Measurements from ENCODE around the gene GARNL3.

The GARNL3 gene

GRCh38 chr9:127323393-127323792 lies 58.8 kb downstream of the GARNL3 start:
- Histone ChIP-seq H3K4me3 (replicated peaks; ENCODE audit: low read depth, low read length) (no peak overlapping the region), H3K27me3 (replicated peaks; ENCODE audit: control insufficient read depth, insufficient read depth, low read length) (no peaks in the 10 kb centered on the region), H3K36me3 (ENCODE audit: control insufficient read depth, insufficient read depth, low read length) (no peaks in the 10 kb centered on the region)
- TF ChIP-seq CTCF (IDR thresholded peaks at IDR 0.05; ENCODE audit: insufficient read depth, low read length, poor library complexity, severe bottlenecking), result no peak
- no peak for DNase-seq (ENCODE audit: extremely low read depth, insufficient read length)

DNA sequence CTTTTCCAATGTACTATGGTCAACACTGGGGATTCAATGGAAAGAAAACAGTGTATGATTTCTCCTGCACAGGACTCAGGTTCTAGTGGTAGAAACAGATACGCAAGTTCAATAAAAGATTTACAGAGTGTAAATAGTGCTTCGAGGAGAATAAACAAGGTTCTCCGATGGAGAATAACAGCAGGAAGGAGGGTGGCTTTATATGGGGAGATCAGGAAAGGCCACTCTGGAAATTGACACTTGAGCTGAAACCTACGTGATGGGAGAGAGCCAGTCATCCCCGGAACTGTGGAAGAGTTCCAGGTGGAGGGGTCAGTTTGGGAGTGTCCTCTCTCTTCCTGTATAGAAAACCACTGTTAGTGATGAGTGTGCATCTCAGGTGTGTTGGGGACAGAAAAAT lies 65.9 kb downstream of the GARNL3 start:
- no peak overlapping the region for H3K4me3 ChIP-seq (replicated peaks; ENCODE audit: low read depth, low read length)
- no peak for TF ChIP-seq CTCF (IDR thresholded peaks at IDR 0.05; ENCODE audit: insufficient read depth, low read length, poor library complexity, severe bottlenecking)
- no peaks in the 10 kb centered on the region for H3K27me3 ChIP-seq (replicated peaks; ENCODE audit: control insufficient read depth, insufficient read depth, low read length)

DNA sequence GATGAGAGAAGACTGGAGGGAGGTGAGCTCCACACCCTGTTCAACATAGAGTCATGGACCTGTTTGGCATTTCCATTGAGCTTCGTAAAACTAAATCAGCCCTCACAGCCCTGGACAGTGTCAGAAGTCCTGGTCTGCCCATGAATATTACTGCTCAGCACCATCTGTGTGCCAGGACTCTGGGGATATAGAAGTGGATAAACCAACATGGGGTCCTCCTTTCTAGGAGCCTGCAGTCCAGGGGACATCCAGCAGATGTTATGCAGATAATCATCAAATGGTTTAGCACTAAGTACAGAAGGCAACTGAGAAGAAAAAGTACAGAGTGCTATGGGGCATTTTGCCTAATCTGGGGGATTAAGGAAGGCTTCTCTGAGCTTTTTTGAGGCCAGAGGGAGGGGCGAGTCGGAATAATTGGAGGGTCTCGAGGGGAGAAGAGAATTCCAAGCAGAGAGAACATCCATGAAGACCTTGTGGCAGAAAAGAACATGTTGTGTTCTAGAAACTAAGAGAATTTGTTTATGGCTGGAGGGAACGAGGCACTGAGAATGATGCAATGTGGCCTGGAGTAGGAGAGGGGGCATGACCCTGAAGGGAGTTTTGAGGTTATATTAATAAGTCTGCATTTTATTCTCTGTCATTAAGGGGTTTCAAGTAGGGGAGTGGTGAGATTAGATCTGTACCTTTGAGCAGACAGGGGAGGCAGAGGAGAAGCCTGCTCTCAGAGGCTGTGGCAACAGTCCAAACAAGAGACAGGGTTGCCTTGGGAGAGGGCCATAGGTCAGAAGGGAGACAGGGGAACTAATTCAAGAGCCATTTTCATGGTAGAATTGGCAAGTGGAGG lies 68.9 kb downstream of the GARNL3 start:
- no peak for DNase-seq (ENCODE audit: extremely low read depth, insufficient read length)
- no peak overlapping the region for H3K4me3 ChIP-seq (replicated peaks; ENCODE audit: low read depth, low read length)

More for the DNA sequence above, 65.9 kb downstream of the GARNL3 start:
- H3K36me3 ChIP-seq (ENCODE audit: control insufficient read depth, insufficient read depth, low read length), result no peaks in the 10 kb centered on the region
- no peak for DNase-seq (ENCODE audit: extremely low read depth, insufficient read length)

GRCh38 chr9:127334725-127335124 lies 70.2 kb downstream of the GARNL3 start:
- no peak for TF ChIP-seq CTCF (IDR thresholded peaks at IDR 0.05; ENCODE audit: insufficient read depth, low read length, poor library complexity, severe bottlenecking)
- H3K36me3 ChIP-seq (ENCODE audit: control insufficient read depth, insufficient read depth, low read length), result peaks cover 2% of the 10 kb centered on the region; the same call in 1 of the 2 replicates
- no peak for DNase-seq (ENCODE audit: extremely low read depth, insufficient read length)
- no peak overlapping the region for H3K4me3 ChIP-seq (replicated peaks; ENCODE audit: low read depth, low read length)
- no peaks in the 10 kb centered on the region for H3K27me3 ChIP-seq (replicated peaks; ENCODE audit: control insufficient read depth, insufficient read depth, low read length)

More for the DNA sequence above, 68.9 kb downstream of the GARNL3 start:
- Histone ChIP-seq H3K27me3 (replicated peaks; ENCODE audit: control insufficient read depth, insufficient read depth, low read length) (no peaks in the 10 kb centered on the region), H3K36me3 (ENCODE audit: control insufficient read depth, insufficient read depth, low read length) (peaks cover 2% of the 10 kb centered on the region; the same call in 1 of the 2 replicates)
- no peak for TF ChIP-seq CTCF (IDR thresholded peaks at IDR 0.05; ENCODE audit: insufficient read depth, low read length, poor library complexity, severe bottlenecking)

GRCh38 chr9:127336086-127336485 lies 71.5 kb downstream of the GARNL3 start:
- no peak overlapping the region for H3K4me3 ChIP-seq (replicated peaks; ENCODE audit: low read depth, low read length)
- no peak for TF ChIP-seq CTCF (IDR thresholded peaks at IDR 0.05; ENCODE audit: insufficient read depth, low read length, poor library complexity, severe bottlenecking)
- H3K36me3 ChIP-seq (ENCODE audit: control insufficient read depth, insufficient read depth, low read length), result peaks cover 2% of the 10 kb centered on the region; the same call in 1 of the 2 replicates
- DNase-seq (ENCODE audit: extremely low read depth, insufficient read length), result no peak
- H3K27me3 ChIP-seq (replicated peaks; ENCODE audit: control insufficient read depth, insufficient read depth, low read length), result no peaks in the 10 kb centered on the region
